ENCODE data around the gene TNRC18.

GRCh38 chr7:5375925-5376324, 47.7 kb downstream of the TNRC18 start:
- no peak for TF ChIP-seq YY1 (IDR thresholded peaks at IDR 0.05; ENCODE audit: insufficient read depth, insufficient read length)
- TF ChIP-seq ZNF274 (IDR thresholded peaks at IDR 0.05; ENCODE audit: low read depth, low read length) = no peak

Measured in NT2/D1 (cell line).